B cell (primary cell): ENCODE results near the gene ORC1. TPM values are rescaled to one million over a fixed set of nuclear protein-coding genes. Genes with fewer than 3 reads are reported as not detected.

ENCODE experiments used
- ATAC-seq: fragments of 200-7000 bp; cut with Tn5 transposase; one replicate; pipeline ENCODE4 v1.10.0; 2021; ENCODE audit warnings: low read depth, mild to moderate bottlenecking, moderate number of reproducible peaks, moderate library complexity
- CTCF ChIA-PET: fragments of 350-600 bp; sonication (Branson Sonifier 250); formaldehyde crosslinking; loops from one replicate; lab custom pipeline; 2021; ENCODE audit warnings: antibody characterized with exemption, inconsistent platforms; lab: Charles Lee
- POLR2A ChIA-PET: fragments of 350-600 bp; sonication (Branson Sonifier 250); formaldehyde crosslinking; loops from one replicate; lab custom pipeline; 2021; ENCODE audit warnings: antibody characterized with exemption; lab: Charles Lee
- DNase-seq: peaks from one replicate; pipeline ENCODE4 v3.0.0; 2013
- H2AFZ ChIP-seq: 2 replicates; pipeline ENCODE4 v1.6.1; 2012; ENCODE audit warnings: mild to moderate bottlenecking, low read depth, low read length; ENCODE audit not compliant: insufficient read depth, poor library complexity, severe bottlenecking
- H3K27ac ChIP-seq, 2 donors: 1 replicate in 1 of 2; 2 replicates in 1 of 2; pipeline ENCODE4 v1.5.1; 2012 to 2013; ENCODE audit warnings: low read length in 2 of 2, mild to moderate bottlenecking in 2 of 2, moderate library complexity in 1 of 2
- H3K27me3 ChIP-seq, 4 experiments: fragments of 200-600 bp in 1 of 4; sonication (generic) in 1 of 4; replicated peaks in 1 of 4; 1 replicate in 2 of 4; 2 replicates in 2 of 4; pipeline versions ENCODE4 v1.6.1 to v1.7.0; 2013 to 2016; ENCODE audit warnings: low read length in 3 of 4, mild to moderate bottlenecking in 2 of 4, mixed read lengths in 1 of 4, moderate library complexity in 1 of 4; ENCODE audit not compliant: insufficient read depth in 4 of 4, control insufficient read depth in 3 of 4; ENCODE audit errors: control extremely low read depth in 1 of 4
- H3K36me3 ChIP-seq, 2 experiments: replicated peaks in 1 of 2; 1 replicate in 1 of 2; 2 replicates in 1 of 2; pipeline versions ENCODE4 v1.6.1 to v1.7.1; 2013; ENCODE audit warnings: low read length in 1 of 2; ENCODE audit not compliant: insufficient read depth in 2 of 2, control insufficient read depth in 1 of 2; ENCODE audit errors: control extremely low read depth in 1 of 2, extremely low read depth in 1 of 2
- H3K4me1 ChIP-seq, 2 donors: fragments of 200-600 bp in 1 of 2; sonication (generic) in 1 of 2; 1 replicate in 1 of 2; 2 replicates in 1 of 2; pipeline versions ENCODE4 v1.5.1 to v1.6.1; 2013 to 2017; ENCODE audit warnings: low read length in 2 of 2; ENCODE audit not compliant: control insufficient read depth in 2 of 2, insufficient read depth in 2 of 2
- H3K4me2 ChIP-seq: replicated peaks from 2 replicates; pipeline ENCODE3; 2012; ENCODE audit warnings: mild to moderate bottlenecking, low read depth, low read length; ENCODE audit not compliant: poor library complexity, severe bottlenecking
- H3K4me3 ChIP-seq, 5 experiments: fragments of 200-600 bp in 1 of 5; sonication (generic) in 1 of 5; 1 replicate in 3 of 5; 2 replicates in 2 of 5; pipeline versions ENCODE4 v1.5.1 to v1.7.0; 2011 to 2016; ENCODE audit warnings: low read length in 4 of 5, mild to moderate bottlenecking in 4 of 5, low read depth in 2 of 5, control low read depth in 1 of 5, moderate library complexity in 1 of 5; ENCODE audit not compliant: insufficient read depth in 1 of 5; ENCODE audit errors: control extremely low read depth in 1 of 5, extremely low read depth in 1 of 5
- H3K79me2 ChIP-seq: fragments of 200-600 bp; sonication (generic); one replicate; pipeline ENCODE4 v1.6.0; 2016; ENCODE audit warnings: low read length; ENCODE audit not compliant: control insufficient read depth, insufficient read depth
- H3K9ac ChIP-seq: fragments of 200-600 bp; sonication (generic); 2 replicates; pipeline ENCODE4 v1.6.1; 2017; ENCODE audit warnings: mild to moderate bottlenecking, low read length, moderate library complexity
- H3K9me3 ChIP-seq, 3 donors: one replicate each; pipeline versions ENCODE4 v1.6.1 to v1.7.1; 2013; ENCODE audit warnings: low read length in 2 of 3; ENCODE audit not compliant: control insufficient read depth in 2 of 3, insufficient read depth in 1 of 3; ENCODE audit errors: control extremely low read depth in 1 of 3
- H4K20me1 ChIP-seq: 2 replicates; pipeline ENCODE4 v1.6.0; 2012; ENCODE audit warnings: mild to moderate bottlenecking, low read length; ENCODE audit not compliant: insufficient read depth, control insufficient read depth, poor library complexity, severe bottlenecking
- H3K27ac Mint-ChIP-seq: one replicate; pipeline ENCODE4 v1.8.0; 2021; ENCODE audit warnings: mixed read lengths
- H3K27me3 Mint-ChIP-seq: one replicate; pipeline ENCODE4 v1.8.0; 2021; ENCODE audit warnings: mixed read lengths
- H3K4me1 Mint-ChIP-seq: one replicate; pipeline ENCODE4 v1.8.0; 2021; ENCODE audit warnings: mixed read lengths
- H3K4me3 Mint-ChIP-seq: one replicate; pipeline ENCODE4 v1.8.0; 2021; ENCODE audit warnings: mixed read lengths
- H3K9me3 Mint-ChIP-seq: one replicate; pipeline ENCODE4 v1.8.0; 2022; ENCODE audit warnings: mixed read lengths; ENCODE audit not compliant: insufficient read depth
- EZH2 ChIP-seq: IDR thresholded peaks from 2 replicates; pipeline ENCODE4 v1.6.1; 2012; ENCODE audit warnings: borderline replicate concordance, low read depth, mild to moderate bottlenecking, moderate library complexity, low read length; ENCODE audit not compliant: insufficient read depth, poor library complexity, severe bottlenecking
- WGBS: methylation state at CpG from one replicate; pipeline ENCODE4 v1.1.5; 2013; ENCODE audit warnings: missing lambda C conversion rate; ENCODE audit not compliant: insufficient coverage; 5-methylcytosine and 5-hydroxymethylcytosine counted together
- intact Hi-C: fragments of 100-400 bp; cut with micrococcal nuclease; formaldehyde crosslinking; loops from one replicate; pipeline ENCODE4 v1.10.0; 2022
- polyA plus RNA-seq: library from polyadenylated mRNA; depleted of rRNA; stranded (reverse); fragments of >200 nt; gene quantifications from 2 replicates; pipeline ENCODE4 v1.2.3, GENCODE V29; 2012
- total RNA-seq, 2 donors: library from RNA; stranded (reverse); fragments of 120-200 nt in 1 of 2; gene quantifications; 1 replicate in 1 of 2; 2 replicates in 1 of 2; pipeline versions ENCODE4 v1.2.3 to v1.2.4, GENCODE V29; 2013 to 2022
- TF ChIP-seq, protein P1 (sequence below): fragments of 200-600 bp; IDR thresholded peaks from one replicate; pipeline ENCODE4 v1.8.0; 2022; ENCODE audit warnings: antibody characterized with exemption, mild to moderate bottlenecking

The ORC1 gene
- total and polyA plus RNA-seq, 2 donors (not counting 1 experiment from before 2014, with no cell fraction given) = 0.78 to 1.3 TPM

DNA sequence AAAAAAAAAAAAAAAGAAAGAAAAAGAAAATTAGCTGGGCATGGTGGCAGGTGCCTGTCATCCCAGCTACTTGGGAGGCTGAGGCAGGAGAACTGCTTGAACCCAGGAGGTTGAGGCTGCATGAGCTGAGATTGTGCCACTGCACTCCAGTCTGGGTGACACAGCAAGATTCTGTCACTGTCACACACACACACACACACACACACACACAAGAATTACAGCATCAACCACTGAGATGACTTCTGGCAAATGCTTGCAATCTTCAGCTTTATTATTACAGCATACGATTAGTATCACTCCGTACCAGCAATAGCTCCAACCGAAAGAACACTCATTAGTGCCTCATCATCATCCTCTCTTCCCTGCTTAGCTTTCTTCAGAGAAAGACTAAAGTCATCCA is 4.6 kb downstream of the ORC1 start:
- H3K79me2 ChIP-seq = peaks cover 18% of the 10 kb centered on the region
- H4K20me1 ChIP-seq = no peaks in the 10 kb centered on the region
- Mint-ChIP-seq H3K9me3 (no peaks in the 10 kb centered on the region), H3K4me3 (no peak overlapping the region), H3K27ac (no peak overlapping the region), H3K27me3 (no peaks in the 10 kb centered on the region), H3K4me1 (peaks cover 13% of the 10 kb centered on the region)
- no peak overlapping the region for H3K4me2 ChIP-seq
- intact Hi-C loops = loop anchor here (10.0 kb wide), 1 partner anchor 525 kb away; the partner anchor contains the start of genes ECHDC2 and SCP2
- TF ChIP-seq EZH2 = no peak
- TF ChIP-seq, protein P1, sequence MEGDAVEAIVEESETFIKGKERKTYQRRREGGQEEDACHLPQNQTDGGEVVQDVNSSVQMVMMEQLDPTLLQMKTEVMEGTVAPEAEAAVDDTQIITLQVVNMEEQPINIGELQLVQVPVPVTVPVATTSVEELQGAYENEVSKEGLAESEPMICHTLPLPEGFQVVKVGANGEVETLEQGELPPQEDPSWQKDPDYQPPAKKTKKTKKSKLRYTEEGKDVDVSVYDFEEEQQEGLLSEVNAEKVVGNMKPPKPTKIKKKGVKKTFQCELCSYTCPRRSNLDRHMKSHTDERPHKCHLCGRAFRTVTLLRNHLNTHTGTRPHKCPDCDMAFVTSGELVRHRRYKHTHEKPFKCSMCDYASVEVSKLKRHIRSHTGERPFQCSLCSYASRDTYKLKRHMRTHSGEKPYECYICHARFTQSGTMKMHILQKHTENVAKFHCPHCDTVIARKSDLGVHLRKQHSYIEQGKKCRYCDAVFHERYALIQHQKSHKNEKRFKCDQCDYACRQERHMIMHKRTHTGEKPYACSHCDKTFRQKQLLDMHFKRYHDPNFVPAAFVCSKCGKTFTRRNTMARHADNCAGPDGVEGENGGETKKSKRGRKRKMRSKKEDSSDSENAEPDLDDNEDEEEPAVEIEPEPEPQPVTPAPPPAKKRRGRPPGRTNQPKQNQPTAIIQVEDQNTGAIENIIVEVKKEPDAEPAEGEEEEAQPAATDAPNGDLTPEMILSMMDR = no peak
- ChIA-PET CTCF (interaction anchor here (0.6 to 0.7 kb wide), 2 partner anchors 107 to 362 kb away, joined by 3 to 4 read pairs; no protein-coding TSS in a partner anchor), POLR2A (interaction anchor here (0.7 kb wide), 1 partner anchor 700 kb away, joined by 4 read pairs; no protein-coding TSS in a partner anchor)
- no peaks in the 10 kb centered on the region for H3K27me3 ChIP-seq
- no peak overlapping the region for H3K27ac ChIP-seq
- DNase-seq (no peak), ATAC-seq (no peak)
- no peak overlapping the region for H3K9ac ChIP-seq
- H3K4me3 ChIP-seq = no peak overlapping the region
- H3K36me3 ChIP-seq = no peaks in the 10 kb centered on the region
- no peak overlapping the region for H2AFZ ChIP-seq
- no peaks in the 10 kb centered on the region for H3K9me3 ChIP-seq
- 100% methylated on average over 3 of the region's 3 CpGs for WGBS
- H3K4me1 ChIP-seq = peaks cover 6 to 12% of the 10 kb centered on the region in 2 donors

DNA sequence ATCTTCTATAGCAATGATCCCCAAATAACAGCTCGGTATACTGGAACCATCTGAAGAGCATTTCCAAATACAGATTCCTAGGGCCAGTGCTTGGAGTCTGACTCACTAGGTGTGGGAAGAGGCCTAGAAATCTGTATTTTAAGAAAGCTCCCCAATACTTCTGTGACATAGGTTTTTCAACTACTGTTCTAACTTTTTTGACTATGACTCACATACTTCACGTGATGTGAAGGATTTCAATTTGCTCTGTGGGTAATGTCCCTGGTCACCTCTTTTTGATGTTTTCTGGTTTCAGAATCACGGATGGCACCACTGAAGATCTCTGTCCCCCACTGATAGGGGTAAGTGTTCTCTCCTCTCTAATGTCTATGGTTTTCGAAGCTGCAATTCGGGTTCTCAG is 11.0 kb downstream of the ORC1 start:
- Mint-ChIP-seq H3K4me1 (no peaks in the 10 kb centered on the region), H3K27me3 (no peaks in the 10 kb centered on the region), H3K27ac (no peak overlapping the region), H3K4me3 (no peak overlapping the region), H3K9me3 (no peaks in the 10 kb centered on the region)
- H3K27me3 ChIP-seq = no peaks in the 10 kb centered on the region
- ChIA-PET POLR2A (no interaction called here), CTCF (no interaction called here)
- H3K9me3 ChIP-seq = no peaks in the 10 kb centered on the region
- no peak overlapping the region for H2AFZ ChIP-seq
- H3K9ac ChIP-seq = no peak overlapping the region
- TF ChIP-seq EZH2 = no peak
- TF ChIP-seq, protein P1 = no peak
- no peaks in the 10 kb centered on the region for H3K79me2 ChIP-seq
- WGBS = 95% methylated on average over 3 of the region's 5 CpGs
- no peak overlapping the region for H3K4me2 ChIP-seq
- intact Hi-C loops = no loop called here
- H3K36me3 ChIP-seq = no peaks in the 10 kb centered on the region
- no peaks in the 10 kb centered on the region for H4K20me1 ChIP-seq
- DNase-seq (no peak), ATAC-seq (no peak)
- H3K4me1 ChIP-seq = no peaks in the 10 kb centered on the region
- no peak overlapping the region for H3K4me3 ChIP-seq
- no peak overlapping the region for H3K27ac ChIP-seq
